ENCODE data around the gene UNG. TPM values are rescaled to one million over a fixed set of nuclear protein-coding genes. Genes with fewer than 3 reads are reported as not detected.

Gene UNG
- total and polyA plus RNA-seq, 9 of the 15 experiments (the other 6 are each of a cell fraction or from before 2014, with no cell fraction given): 8.4 to 59.8 (median 41.0) TPM

GRCh38 chr12:109052414-109053323 is 44.7 kb upstream of the UNG start, which contains the start of gene USP30 (continued):
- TF ChIP-seq TSHZ1 (CRISPR knock-in tag; IDR thresholded peaks at IDR 0.05): no peak
- no peak for TF ChIP-seq TSC22D4 (tag; IDR thresholded peaks at IDR 0.05)
- TF ChIP-seq, protein P1, sequence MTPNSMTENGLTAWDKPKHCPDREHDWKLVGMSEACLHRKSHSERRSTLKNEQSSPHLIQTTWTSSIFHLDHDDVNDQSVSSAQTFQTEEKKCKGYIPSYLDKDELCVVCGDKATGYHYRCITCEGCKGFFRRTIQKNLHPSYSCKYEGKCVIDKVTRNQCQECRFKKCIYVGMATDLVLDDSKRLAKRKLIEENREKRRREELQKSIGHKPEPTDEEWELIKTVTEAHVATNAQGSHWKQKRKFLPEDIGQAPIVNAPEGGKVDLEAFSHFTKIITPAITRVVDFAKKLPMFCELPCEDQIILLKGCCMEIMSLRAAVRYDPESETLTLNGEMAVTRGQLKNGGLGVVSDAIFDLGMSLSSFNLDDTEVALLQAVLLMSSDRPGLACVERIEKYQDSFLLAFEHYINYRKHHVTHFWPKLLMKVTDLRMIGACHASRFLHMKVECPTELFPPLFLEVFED (CRISPR knock-in tag; conservative IDR thresholded peaks at IDR 0.05): no peak; the same call in 1 of the 2 replicates
- no peak for TF ChIP-seq SMARCB1 (IDR thresholded peaks at IDR 0.05; ENCODE audit: insufficient read length, low read depth)
- peak; percentile 99 for TF ChIP-seq ZEB2 (IDR thresholded peaks at IDR 0.05)
- TF ChIP-seq SMARCA4 (IDR thresholded peaks at IDR 0.05): no peak
- TF ChIP-seq ZNF76 (CRISPR knock-in tag; IDR thresholded peaks at IDR 0.05; ENCODE audit: borderline replicate concordance): no peak
- TF ChIP-seq CBX1 (IDR thresholded peaks at IDR 0.05; ENCODE audit: low read depth): peak; percentile 76
- TF ChIP-seq JUN (IDR thresholded peaks at IDR 0.05; ENCODE audit: borderline replicate concordance, low read depth, low read length): no peak
- no peak for TF ChIP-seq JUN (CRISPR knock-in tag; IDR thresholded peaks at IDR 0.05; ENCODE audit: borderline replicate concordance)
- TF ChIP-seq TAF15 (IDR thresholded peaks at IDR 0.05; ENCODE audit: low read depth, low read length): no peak
- no peak for TF ChIP-seq ZNF165 (CRISPR knock-in tag; IDR thresholded peaks at IDR 0.05; ENCODE audit: borderline replicate concordance)
- TF ChIP-seq, protein P2, sequence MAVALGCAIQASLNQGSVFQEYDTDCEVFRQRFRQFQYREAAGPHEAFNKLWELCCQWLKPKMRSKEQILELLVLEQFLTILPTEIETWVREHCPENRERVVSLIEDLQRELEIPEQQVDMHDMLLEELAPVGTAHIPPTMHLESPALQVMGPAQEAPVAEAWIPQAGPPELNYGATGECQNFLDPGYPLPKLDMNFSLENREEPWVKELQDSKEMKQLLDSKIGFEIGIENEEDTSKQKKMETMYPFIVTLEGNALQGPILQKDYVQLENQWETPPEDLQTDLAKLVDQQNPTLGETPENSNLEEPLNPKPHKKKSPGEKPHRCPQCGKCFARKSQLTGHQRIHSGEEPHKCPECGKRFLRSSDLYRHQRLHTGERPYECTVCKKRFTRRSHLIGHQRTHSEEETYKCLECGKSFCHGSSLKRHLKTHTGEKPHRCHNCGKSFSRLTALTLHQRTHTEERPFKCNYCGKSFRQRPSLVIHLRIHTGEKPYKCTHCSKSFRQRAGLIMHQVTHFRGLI (CRISPR knock-in tag; IDR thresholded peaks at IDR 0.05): no peak
- TF ChIP-seq, protein P3, sequence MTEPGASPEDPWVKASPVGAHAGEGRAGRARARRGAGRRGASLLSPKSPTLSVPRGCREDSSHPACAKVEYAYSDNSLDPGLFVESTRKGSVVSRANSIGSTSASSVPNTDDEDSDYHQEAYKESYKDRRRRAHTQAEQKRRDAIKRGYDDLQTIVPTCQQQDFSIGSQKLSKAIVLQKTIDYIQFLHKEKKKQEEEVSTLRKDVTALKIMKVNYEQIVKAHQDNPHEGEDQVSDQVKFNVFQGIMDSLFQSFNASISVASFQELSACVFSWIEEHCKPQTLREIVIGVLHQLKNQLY (CRISPR knock-in tag; conservative IDR thresholded peaks at IDR 0.05): no peak
- TF ChIP-seq SREBF2 (CRISPR knock-in tag; IDR thresholded peaks at IDR 0.05): no peak
- TF ChIP-seq, protein P4, sequence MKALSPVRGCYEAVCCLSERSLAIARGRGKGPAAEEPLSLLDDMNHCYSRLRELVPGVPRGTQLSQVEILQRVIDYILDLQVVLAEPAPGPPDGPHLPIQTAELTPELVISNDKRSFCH (CRISPR knock-in tag; IDR thresholded peaks at IDR 0.05): no peak; the same call in 1 of the 2 replicates
- TF ChIP-seq, protein P4 (tag; IDR thresholded peaks at IDR 0.05): peak; percentile 71; the same call in 1 of the 2 replicates
- peak; percentile 62; the same call in 1 of the 2 replicates for TF ChIP-seq RUNX1 (IDR thresholded peaks at IDR 0.05; ENCODE audit: low read depth)
- peak; percentile 63; the same call in 1 of the 2 replicates for TF ChIP-seq ZBTB7A (IDR thresholded peaks at IDR 0.05; ENCODE audit: borderline replicate concordance, control insufficient read depth, low read depth, low read length)

Measured in K562 (cell line).